GM12874 (cell line): Measurements from ENCODE around the gene PSEN1.

Experiments
- TF ChIP-seq, protein P1 (sequence below): IDR thresholded peaks from 2 replicates; pipeline ENCODE4 v1.5.1; 2011; ENCODE audit warnings: low read depth, mild to moderate bottlenecking, control low read depth, low read length, moderate library complexity; ENCODE audit not compliant: insufficient read depth

Gene PSEN1

DNA sequence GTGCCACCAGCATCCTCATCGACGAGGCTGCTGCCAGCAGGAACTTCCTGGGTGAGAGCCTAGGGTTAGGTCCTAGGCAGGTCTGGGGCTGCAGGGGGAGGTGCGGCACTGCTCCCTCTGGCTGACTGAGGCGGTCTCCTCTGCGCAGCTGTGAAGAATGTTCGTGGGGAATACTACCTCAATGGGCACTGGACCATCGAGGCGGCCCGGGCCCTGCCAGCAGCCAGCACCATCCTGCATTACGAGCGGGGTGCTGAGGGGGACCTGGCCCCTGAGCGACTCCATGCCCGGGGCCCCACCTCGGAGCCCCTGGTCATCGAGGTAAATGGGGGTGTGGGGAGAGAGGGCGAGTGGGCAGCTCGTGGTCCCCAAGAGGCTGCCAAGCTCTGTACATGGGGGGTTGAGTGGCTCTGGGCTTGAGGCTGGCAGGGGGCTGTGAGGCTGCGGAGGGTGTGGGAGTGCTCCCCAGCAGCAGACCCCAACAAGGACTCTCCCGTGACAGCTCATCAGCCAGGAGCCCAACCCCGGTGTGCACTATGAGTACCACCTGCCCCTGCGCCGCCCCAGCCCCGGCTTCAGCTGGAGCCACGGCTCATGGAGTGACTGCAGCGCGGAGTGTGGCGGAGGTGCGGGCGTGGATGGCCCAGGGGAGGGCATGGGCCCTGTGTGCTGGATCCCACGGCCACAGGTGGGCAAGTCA is 115.4 kb downstream of the PSEN1 start:
- TF ChIP-seq, protein P1, sequence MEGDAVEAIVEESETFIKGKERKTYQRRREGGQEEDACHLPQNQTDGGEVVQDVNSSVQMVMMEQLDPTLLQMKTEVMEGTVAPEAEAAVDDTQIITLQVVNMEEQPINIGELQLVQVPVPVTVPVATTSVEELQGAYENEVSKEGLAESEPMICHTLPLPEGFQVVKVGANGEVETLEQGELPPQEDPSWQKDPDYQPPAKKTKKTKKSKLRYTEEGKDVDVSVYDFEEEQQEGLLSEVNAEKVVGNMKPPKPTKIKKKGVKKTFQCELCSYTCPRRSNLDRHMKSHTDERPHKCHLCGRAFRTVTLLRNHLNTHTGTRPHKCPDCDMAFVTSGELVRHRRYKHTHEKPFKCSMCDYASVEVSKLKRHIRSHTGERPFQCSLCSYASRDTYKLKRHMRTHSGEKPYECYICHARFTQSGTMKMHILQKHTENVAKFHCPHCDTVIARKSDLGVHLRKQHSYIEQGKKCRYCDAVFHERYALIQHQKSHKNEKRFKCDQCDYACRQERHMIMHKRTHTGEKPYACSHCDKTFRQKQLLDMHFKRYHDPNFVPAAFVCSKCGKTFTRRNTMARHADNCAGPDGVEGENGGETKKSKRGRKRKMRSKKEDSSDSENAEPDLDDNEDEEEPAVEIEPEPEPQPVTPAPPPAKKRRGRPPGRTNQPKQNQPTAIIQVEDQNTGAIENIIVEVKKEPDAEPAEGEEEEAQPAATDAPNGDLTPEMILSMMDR = no peak

- TF ChIP-seq, protein P1 = no peak
Measured at GRCh38 chr14:73252491-73253322, 116.4 kb downstream of the PSEN1 start.

GRCh38 chr14:73253323-73253610 is 117.0 kb downstream of the PSEN1 start:
- TF ChIP-seq, protein P1 = no peak

DNA sequence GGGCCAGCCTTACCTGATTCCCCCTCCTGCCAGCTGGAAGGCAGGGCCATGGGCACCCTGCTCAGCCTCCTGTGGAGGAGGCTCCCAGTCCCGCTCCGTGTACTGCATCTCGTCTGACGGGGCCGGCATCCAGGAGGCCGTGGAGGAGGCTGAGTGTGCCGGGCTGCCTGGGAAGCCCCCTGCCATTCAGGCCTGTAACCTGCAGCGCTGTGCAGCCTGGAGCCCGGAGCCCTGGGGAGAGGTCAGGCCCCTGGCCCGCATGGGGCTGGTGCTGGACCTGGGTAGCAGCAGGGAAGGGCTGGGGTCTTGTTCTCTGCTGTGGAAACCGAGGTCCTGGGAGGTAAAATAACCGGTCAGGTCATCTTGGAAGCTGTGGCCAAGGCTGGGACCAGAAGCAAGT is 117.4 kb downstream of the PSEN1 start:
- TF ChIP-seq, protein P1 = no peak

DNA sequence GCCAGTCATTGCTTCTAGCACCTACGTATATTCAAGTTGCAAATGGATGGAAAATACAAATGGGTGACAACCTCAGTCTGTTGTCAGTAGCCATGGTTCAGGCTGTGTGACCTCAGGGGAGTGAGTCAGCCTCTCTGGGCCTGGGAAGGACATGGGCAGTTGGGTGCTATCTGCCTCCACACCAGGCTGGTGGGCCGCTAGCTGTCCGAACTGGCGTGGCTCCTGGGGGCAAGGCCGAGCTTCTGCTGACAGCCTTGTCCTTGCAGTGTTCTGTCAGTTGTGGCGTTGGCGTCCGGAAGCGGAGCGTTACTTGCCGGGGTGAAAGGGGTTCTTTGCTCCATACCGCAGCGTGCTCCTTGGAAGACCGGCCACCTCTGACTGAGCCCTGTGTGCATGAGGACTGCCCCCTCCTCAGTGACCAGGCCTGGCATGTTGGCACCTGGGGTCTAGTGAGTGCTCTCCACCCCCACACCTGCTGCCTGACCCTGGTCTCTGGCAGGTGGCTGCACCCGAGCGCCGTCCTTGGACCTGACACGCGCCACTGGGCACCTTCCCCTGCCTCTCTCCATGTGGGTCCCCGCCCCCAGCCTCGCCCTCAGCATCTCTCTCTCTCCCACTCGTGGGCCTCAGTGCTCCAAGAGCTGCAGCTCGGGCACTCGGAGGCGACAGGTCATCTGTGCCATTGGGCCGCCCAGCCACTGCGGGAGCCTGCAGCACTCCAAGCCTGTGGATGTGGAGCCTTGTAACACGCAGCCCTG is 118.1 kb downstream of the PSEN1 start:
- TF ChIP-seq, protein P1 = no peak

GRCh38 chr14:73255005-73255400 is 118.7 kb downstream of the PSEN1 start:
- TF ChIP-seq, protein P1 = no peak

GRCh38 chr14:73255693-73256225 is 119.5 kb downstream of the PSEN1 start:
- TF ChIP-seq, protein P1 = no peak
